C4-2B (cell line): Measurements from ENCODE around the gene SPOCK1.

ENCODE experiments used
- CTCF ChIP-seq: fragments of 450-650 bp; conservative IDR thresholded peaks from 2 replicates; pipeline ENCODE4 v1.5.1; 2017; ENCODE audit warnings: mild to moderate bottlenecking
- ZFX ChIP-seq: fragments of 450-650 bp; IDR thresholded peaks from 2 replicates; pipeline ENCODE4 v1.6.1; 2017

GRCh38 chr5:137034213-137034612 lies 464.9 kb downstream of the SPOCK1 start:
- TF ChIP-seq CTCF: no peak
- TF ChIP-seq ZFX: no peak
